IMR-90 (cell line): ENCODE measurements around the gene FBXO44. TPM values are rescaled to one million over a fixed set of nuclear protein-coding genes. Genes with fewer than 3 reads are reported as not detected.

Experiments
- ATAC-seq: fragments of 200-7000 bp; cut with Tn5 transposase; 2 replicates; pipeline ENCODE4 v1.9.1; 2020; ENCODE audit warnings: low read depth, mild to moderate bottlenecking, moderate library complexity
- BruUV-seq: library from RNA; stranded (reverse); fragments of 400-500 nt; replicated peaks from 2 replicates; lab custom pipeline; 2021; lab: Mats Ljungman, UMichigan
- CTCF ChIA-PET: fragments of 300-600 bp; formaldehyde crosslinking; extraction: SDS; loops from one replicate; lab custom pipeline; 2021; ENCODE audit warnings: antibody characterized with exemption; lab: Yijun Ruan, JAX
- POLR2A ChIA-PET: fragments of 300-600 bp; sonication (Branson Sonifier 250); formaldehyde crosslinking; loops from one replicate; lab custom pipeline; 2022; ENCODE audit warnings: antibody characterized with exemption; ENCODE audit not compliant: unreplicated experiment; lab: Charles Lee
- DNase-seq: peaks from one replicate; pipeline ENCODE4 v3.0.0; 2013
- H2AFZ ChIP-seq: replicated peaks from 2 replicates; pipeline ENCODE3; 2013; ENCODE audit warnings: low read length, mild to moderate bottlenecking; ENCODE audit not compliant: poor library complexity
- H2AK5ac ChIP-seq: 2 replicates; pipeline ENCODE4 v1.6.1; 2013; ENCODE audit warnings: low read depth, low read length, inconsistent platforms
- H2AK9ac ChIP-seq: replicated peaks from 2 replicates; pipeline ENCODE3; 2013; ENCODE audit warnings: mild to moderate bottlenecking, low read depth, low read length, moderate library complexity; ENCODE audit not compliant: poor library complexity
- H2BK120ac ChIP-seq: 2 replicates; pipeline ENCODE4 v1.6.1; 2013; ENCODE audit warnings: low read depth, low read length, inconsistent platforms
- H2BK15ac ChIP-seq: 3 replicates; pipeline ENCODE4 v1.6.1; 2013; ENCODE audit warnings: low read depth, low read length, inconsistent platforms
- H2BK20ac ChIP-seq: 2 replicates; pipeline ENCODE4 v1.6.1; 2013; ENCODE audit warnings: low read depth, mild to moderate bottlenecking, inconsistent platforms, low read length, moderate library complexity
- H2BK5ac ChIP-seq: 2 replicates; pipeline ENCODE4 v1.6.1; 2013; ENCODE audit warnings: mild to moderate bottlenecking, low read depth, low read length, inconsistent platforms; ENCODE audit not compliant: poor library complexity, severe bottlenecking
- H3K14ac ChIP-seq: replicated peaks from 2 replicates; pipeline ENCODE4 v1.6.1; 2013; ENCODE audit warnings: low read depth, low read length, inconsistent platforms
- H3K18ac ChIP-seq: 2 replicates; pipeline ENCODE4 v1.6.1; 2013; ENCODE audit warnings: low read depth, low read length, control low read depth
- H3K23ac ChIP-seq: 2 replicates; pipeline ENCODE4 v1.6.1; 2013; ENCODE audit warnings: low read depth, low read length, inconsistent platforms
- H3K27ac ChIP-seq: 2 replicates; pipeline ENCODE4 v1.5.1; 2013; ENCODE audit warnings: mild to moderate bottlenecking, control low read depth, low read length; ENCODE audit not compliant: insufficient read depth
- H3K27me3 ChIP-seq: 2 replicates; pipeline ENCODE4 v1.6.1; 2013; ENCODE audit warnings: low read length; ENCODE audit not compliant: control insufficient read depth, insufficient read depth
- H3K36me3 ChIP-seq: 2 replicates; pipeline ENCODE4 v1.6.1; 2013; ENCODE audit warnings: low read length, mixed read lengths; ENCODE audit not compliant: control insufficient read depth, insufficient read depth
- H3K4ac ChIP-seq: 2 replicates; pipeline ENCODE4 v1.6.1; 2013; ENCODE audit warnings: low read depth, low read length, inconsistent platforms
- H3K4me1 ChIP-seq: 2 replicates; pipeline ENCODE4 v1.6.1; 2013; ENCODE audit warnings: low read length, mixed read lengths; ENCODE audit not compliant: control insufficient read depth, insufficient read depth
- H3K4me2 ChIP-seq: 2 replicates; pipeline ENCODE4 v1.6.1; 2013; ENCODE audit warnings: low read depth, mild to moderate bottlenecking, control low read depth, low read length, moderate library complexity
- H3K4me3 ChIP-seq: 2 replicates; pipeline ENCODE4 v1.5.1; 2013; ENCODE audit warnings: low read depth, mild to moderate bottlenecking, control low read depth, low read length, moderate library complexity; ENCODE audit not compliant: insufficient read depth
- H3K56ac ChIP-seq: 2 replicates; pipeline ENCODE4 v1.6.1; 2013; ENCODE audit warnings: low read length, inconsistent platforms; ENCODE audit not compliant: insufficient read depth; ENCODE audit errors: extremely low read depth
- H3K79me1 ChIP-seq, 2 experiments: 2 replicates each; pipeline ENCODE4 v1.6.1; 2013; ENCODE audit warnings: low read length in 2 of 2, inconsistent platforms in 1 of 2, low read depth in 1 of 2
- H3K9ac ChIP-seq: 2 replicates; pipeline ENCODE4 v1.6.1; 2013; ENCODE audit warnings: low read depth, low read length, control low read depth
- H3K9me1 ChIP-seq: 2 replicates; pipeline ENCODE4 v1.6.1; 2013; ENCODE audit warnings: low read length, inconsistent platforms; ENCODE audit not compliant: insufficient read depth
- H3K9me3 ChIP-seq: 2 replicates; pipeline ENCODE4 v1.6.1; 2013; ENCODE audit warnings: low read length; ENCODE audit not compliant: control insufficient read depth, insufficient read depth
- H4K20me1 ChIP-seq: 2 replicates; pipeline ENCODE4 v1.6.1; 2013; ENCODE audit warnings: low read length, inconsistent platforms; ENCODE audit not compliant: insufficient read depth
- H4K5ac ChIP-seq: 2 replicates; pipeline ENCODE4 v1.6.1; 2013; ENCODE audit warnings: mild to moderate bottlenecking, low read depth, low read length, control low read depth
- H4K8ac ChIP-seq, 2 experiments: 2 replicates each; pipeline ENCODE4 v1.6.1; 2013; ENCODE audit warnings: low read depth in 2 of 2, low read length in 2 of 2, control low read depth in 1 of 2, inconsistent platforms in 1 of 2
- H4K91ac ChIP-seq: 2 replicates; pipeline ENCODE4 v1.6.1; 2013; ENCODE audit warnings: low read depth, low read length, inconsistent platforms; ENCODE audit not compliant: insufficient read depth
- BHLHE40 ChIP-seq: fragments of 150-350 bp; IDR thresholded peaks from 2 replicates; pipeline ENCODE4 v1.6.1; 2016; ENCODE audit warnings: mild to moderate bottlenecking, low read depth, low read length
- CEBPB ChIP-seq: IDR thresholded peaks from 2 replicates; pipeline ENCODE4 v1.6.1; 2012; ENCODE audit warnings: low read depth, low read length, improper control_type of control experiment
- CHD1 ChIP-seq: IDR thresholded peaks from 2 replicates; pipeline ENCODE4 v1.6.1; 2012; ENCODE audit warnings: low read depth, low read length, improper control_type of control experiment
- MAFK ChIP-seq: IDR thresholded peaks from 2 replicates; pipeline ENCODE4 v1.6.1; 2012; ENCODE audit warnings: low read depth, low read length, improper control_type of control experiment
- MAZ ChIP-seq: IDR thresholded peaks from 2 replicates; pipeline ENCODE4 v1.6.1; 2012; ENCODE audit warnings: low read depth, mild to moderate bottlenecking, low read length, improper control_type of control experiment, moderate library complexity, borderline replicate concordance
- NFE2L2 ChIP-seq: fragments of 150-350 bp; IDR thresholded peaks from 2 replicates; pipeline ENCODE4 v1.6.1; 2016; ENCODE audit warnings: low read depth, mild to moderate bottlenecking, low read length
- RCOR1 ChIP-seq: IDR thresholded peaks from 2 replicates; pipeline ENCODE4 v1.6.1; 2012; ENCODE audit warnings: mild to moderate bottlenecking, low read length, improper control_type of control experiment; ENCODE audit not compliant: insufficient replicate concordance
- RFX5 ChIP-seq: IDR thresholded peaks from 2 replicates; pipeline ENCODE4 v1.8.0; 2012; ENCODE audit warnings: low read depth, mild to moderate bottlenecking, low read length, moderate library complexity
- WGBS, 2 experiments: methylation state at CpG; one replicate each; pipeline versions ENCODE4 v1.1.5 to v1.1.7; 2013; ENCODE audit warnings: missing lambda C conversion rate in 2 of 2; ENCODE audit not compliant: insufficient read length in 1 of 2; ENCODE audit errors: extremely low coverage in 2 of 2; 5-methylcytosine and 5-hydroxymethylcytosine counted together
- dilution Hi-C: fragments of 300-500 bp; cut with HindIII; formaldehyde crosslinking; loops from one replicate; pipeline ENCODE4 v1.14.3; 2018; ENCODE audit warnings: low sequenced_read_pairs; ENCODE audit not compliant: unreplicated experiment
- in situ Hi-C: fragments of 300-500 bp; cut with MboI; formaldehyde crosslinking; loops from 3 replicates; pipeline ENCODE4 v1.14.3; 2019; ENCODE audit warnings: low sequenced_read_pairs, inconsistent platforms, mixed read lengths
- intact Hi-C: fragments of 100-400 bp; cut with micrococcal nuclease; formaldehyde crosslinking; loops from 2 replicates; pipeline ENCODE4 v1.10.0; 2022
- polyA plus RNA-seq, 3 experiments: library from polyadenylated mRNA; depleted of rRNA; stranded (reverse); fragments of >200 nt; gene quantifications; 2 replicates each; pipeline ENCODE4 v1.2.3, GENCODE V29; 2012; ENCODE audit warnings: low replicate concordance in 1 of 3
- total RNA-seq: library from RNA; depleted of rRNA; stranded (reverse); fragments of >200 nt; gene quantifications from 2 replicates; pipeline ENCODE4 v1.2.3, GENCODE V29; 2012
- TF ChIP-seq, protein P1 (sequence below): conservative IDR thresholded peaks from 2 replicates; pipeline ENCODE4 v1.5.1; 2012; ENCODE audit warnings: mild to moderate bottlenecking, low read depth, low read length, improper control_type of control experiment
- TF ChIP-seq, protein P2 (sequence below): fragments of 150-350 bp; IDR thresholded peaks from 2 replicates; pipeline ENCODE4 v1.6.1; 2017; ENCODE audit warnings: mild to moderate bottlenecking, antibody characterized with exemption, low read length, low read depth

Gene FBXO44
- total and polyA plus RNA-seq, 2 of the 4 experiments (the other 2 are of a cell fraction) = 9.3 to 25.5 TPM

DNA sequence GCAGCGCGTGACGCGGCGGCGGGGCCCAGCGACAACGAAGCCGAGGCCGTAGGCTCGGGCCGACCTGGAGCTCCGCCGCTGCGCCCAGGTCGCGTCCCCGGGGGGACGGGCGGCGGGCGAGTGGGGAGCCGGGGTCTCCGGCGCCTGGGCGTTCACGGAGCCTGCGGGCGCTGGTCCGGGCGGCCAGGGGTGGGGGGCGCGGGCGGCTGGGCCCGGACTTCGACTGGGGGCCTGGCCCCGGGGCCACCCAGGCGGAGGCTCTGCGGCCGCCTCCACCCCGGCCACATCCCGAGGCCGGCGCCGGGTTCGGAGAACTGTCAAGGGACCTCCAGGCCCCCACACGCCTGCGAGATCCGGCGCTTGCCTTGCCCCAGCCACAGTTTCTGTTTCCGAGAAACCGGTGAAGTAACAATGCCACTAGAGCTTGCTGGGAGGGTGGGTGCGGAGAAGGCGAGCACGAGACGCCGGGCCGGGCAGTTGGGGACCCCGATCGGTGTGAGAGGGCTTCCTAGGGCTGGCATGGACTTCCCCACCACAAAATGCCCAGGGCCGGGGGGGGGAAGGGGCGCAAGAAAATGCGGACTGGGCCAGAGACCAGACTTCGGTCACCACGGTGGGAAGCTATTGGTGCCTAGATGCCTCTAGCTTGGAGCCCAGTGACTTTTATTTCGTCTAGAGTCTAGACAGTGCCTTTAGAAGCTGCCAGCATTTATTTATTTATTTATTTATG lies 9.8 kb downstream of the FBXO44 start:
- H3K18ac ChIP-seq = no peak overlapping the region
- H3K4me1 ChIP-seq = no peaks in the 10 kb centered on the region
- H2AK5ac ChIP-seq = no peak overlapping the region
- H3K9ac ChIP-seq = peak overlapping the region; percentile 54; the same call in 1 of the 2 replicates
- H2AK9ac ChIP-seq = peak overlapping the region; percentile 7
- H3K14ac ChIP-seq = no peak overlapping the region
- dilution Hi-C loops (no loop called here), in situ Hi-C loops (no loop called here), intact Hi-C loops (loop anchor here (1.0 kb wide), 1 partner anchor 55 kb away; no protein-coding TSS in a partner anchor)
- peak overlapping the region; percentile 10; the same call in 1 of the 2 replicates for H3K4ac ChIP-seq
- no peak for DNase-seq
- peak overlapping the region in 1 of 2 experiments; percentile 54; a peak in 1 of 4 replicates for H4K8ac ChIP-seq
- H3K56ac ChIP-seq = no peak overlapping the region
- H3K27me3 ChIP-seq = no peaks in the 10 kb centered on the region
- H3K4me3 ChIP-seq = peak overlapping the region; percentile 42
- H3K4me2 ChIP-seq = peak overlapping the region; percentile 55
- no TSS peak for BruUV-seq
- H3K23ac ChIP-seq = no peak overlapping the region
- H2BK120ac ChIP-seq = no peak overlapping the region
- peak overlapping the region; percentile 88 for H2AFZ ChIP-seq
- ChIA-PET CTCF (interaction anchor here (0.7 to 1.3 kb wide), 4 partner anchors 10 to 58 kb away, joined by 3 to 6 read pairs (median 3); partner anchors contain the start of genes FBXO2 and FBXO44), POLR2A (interaction anchor here (0.9 to 1.0 kb wide), 2 partner anchors 10 to 244 kb away, joined by 3 read pairs; partner anchors contain the start of genes FBXO2 and FBXO44)
- no peak for TF ChIP-seq NFE2L2
- no peak for TF ChIP-seq MAFK
- TF ChIP-seq, protein P1, sequence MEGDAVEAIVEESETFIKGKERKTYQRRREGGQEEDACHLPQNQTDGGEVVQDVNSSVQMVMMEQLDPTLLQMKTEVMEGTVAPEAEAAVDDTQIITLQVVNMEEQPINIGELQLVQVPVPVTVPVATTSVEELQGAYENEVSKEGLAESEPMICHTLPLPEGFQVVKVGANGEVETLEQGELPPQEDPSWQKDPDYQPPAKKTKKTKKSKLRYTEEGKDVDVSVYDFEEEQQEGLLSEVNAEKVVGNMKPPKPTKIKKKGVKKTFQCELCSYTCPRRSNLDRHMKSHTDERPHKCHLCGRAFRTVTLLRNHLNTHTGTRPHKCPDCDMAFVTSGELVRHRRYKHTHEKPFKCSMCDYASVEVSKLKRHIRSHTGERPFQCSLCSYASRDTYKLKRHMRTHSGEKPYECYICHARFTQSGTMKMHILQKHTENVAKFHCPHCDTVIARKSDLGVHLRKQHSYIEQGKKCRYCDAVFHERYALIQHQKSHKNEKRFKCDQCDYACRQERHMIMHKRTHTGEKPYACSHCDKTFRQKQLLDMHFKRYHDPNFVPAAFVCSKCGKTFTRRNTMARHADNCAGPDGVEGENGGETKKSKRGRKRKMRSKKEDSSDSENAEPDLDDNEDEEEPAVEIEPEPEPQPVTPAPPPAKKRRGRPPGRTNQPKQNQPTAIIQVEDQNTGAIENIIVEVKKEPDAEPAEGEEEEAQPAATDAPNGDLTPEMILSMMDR = no peak
- TF ChIP-seq MAZ = no peak
- TF ChIP-seq BHLHE40 = no peak
- TF ChIP-seq RFX5 = no peak
- TF ChIP-seq, protein P2, sequence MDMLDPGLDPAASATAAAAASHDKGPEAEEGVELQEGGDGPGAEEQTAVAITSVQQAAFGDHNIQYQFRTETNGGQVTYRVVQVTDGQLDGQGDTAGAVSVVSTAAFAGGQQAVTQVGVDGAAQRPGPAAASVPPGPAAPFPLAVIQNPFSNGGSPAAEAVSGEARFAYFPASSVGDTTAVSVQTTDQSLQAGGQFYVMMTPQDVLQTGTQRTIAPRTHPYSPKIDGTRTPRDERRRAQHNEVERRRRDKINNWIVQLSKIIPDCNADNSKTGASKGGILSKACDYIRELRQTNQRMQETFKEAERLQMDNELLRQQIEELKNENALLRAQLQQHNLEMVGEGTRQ = no peak
- TF ChIP-seq CHD1 = no peak
- TF ChIP-seq RCOR1 = no peak
- no peak for TF ChIP-seq CEBPB
- H4K20me1 ChIP-seq = no peaks in the 10 kb centered on the region
- no peaks in the 10 kb centered on the region for H3K9me1 ChIP-seq
- peaks cover 13% of the 10 kb centered on the region for H3K36me3 ChIP-seq
- H2BK15ac ChIP-seq = no peak overlapping the region
- 5% methylated on average over 47 of the region's 66 CpGs; no CpG with 5 or more reads in 1 of the 2 experiments for WGBS, 2 experiments
- H3K79me1 ChIP-seq = no peaks in the 10 kb centered on the region
- H2BK20ac ChIP-seq = no peak overlapping the region
- no peak overlapping the region for H2BK5ac ChIP-seq
- H4K5ac ChIP-seq = no peak overlapping the region
- peak; percentile 68 for ATAC-seq
- no peak overlapping the region for H4K91ac ChIP-seq
- H3K9me3 ChIP-seq = no peaks in the 10 kb centered on the region
- H3K27ac ChIP-seq = no peak overlapping the region; the same call in 1 of the 2 replicates
